ENCODE data around the gene CEND1.

CEND1 gene

DNA sequence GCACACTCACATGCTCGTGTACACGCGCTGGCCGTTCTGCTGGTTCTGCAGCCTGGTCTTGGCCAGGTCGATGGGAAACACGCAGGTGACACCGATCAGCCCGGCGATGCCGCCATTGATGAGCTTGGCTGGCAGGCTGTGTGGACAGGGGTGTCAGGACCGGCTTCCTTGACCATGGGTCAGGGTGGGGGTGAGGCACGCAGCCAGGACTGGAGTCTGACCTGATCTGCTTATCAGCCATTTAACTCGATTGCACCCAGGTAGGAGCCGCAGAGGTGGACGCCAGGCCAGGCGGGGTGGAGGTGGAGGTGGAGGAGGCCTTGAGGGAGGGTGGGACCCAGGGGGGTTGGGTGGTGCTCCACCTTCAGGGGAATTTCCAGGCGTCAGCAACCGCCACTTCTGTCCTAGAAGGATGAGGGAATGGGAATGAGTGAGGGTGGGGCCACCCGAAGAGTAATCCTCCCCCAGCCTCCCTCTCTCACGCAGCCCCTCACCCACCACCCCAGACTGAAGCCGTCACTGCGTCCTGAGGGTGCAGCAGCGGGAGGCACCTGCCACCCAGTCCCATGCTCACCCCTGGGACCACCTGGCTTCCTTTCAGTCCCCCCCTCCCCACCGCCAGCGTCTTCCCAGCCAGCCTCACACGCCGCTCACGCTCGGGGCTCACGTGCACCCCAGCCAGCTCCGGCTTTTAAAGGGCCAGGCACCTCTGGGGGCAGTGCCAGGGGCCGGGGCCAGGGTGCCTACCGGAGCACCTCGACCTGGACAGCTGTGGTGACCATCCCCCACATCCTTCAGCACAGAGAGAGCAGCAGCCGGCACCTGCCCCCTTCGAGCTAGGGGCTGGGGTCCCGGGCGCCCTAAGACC lies 5.1 kb upstream of the CEND1 start:
- WGBS, 2 experiments, result 88 to 90% methylated on average over 38 of the region's 38 CpGs
- H3K4me3 ChIP-seq (ENCODE audit: insufficient read depth, low read depth, low read length), result no peak overlapping the region
- H3K36me3 ChIP-seq (ENCODE audit: control insufficient read depth, insufficient read depth, low read length), result peaks cover 15% of the 10 kb centered on the region
- H3K27me3 ChIP-seq (ENCODE audit: control insufficient read depth, insufficient read depth, low read length, poor library complexity, severe bottlenecking), result no peaks in the 10 kb centered on the region
- H3K4me1 ChIP-seq (ENCODE audit: control insufficient read depth, insufficient read depth, low read length), result peaks cover 25% of the 10 kb centered on the region
- H3K9me3 ChIP-seq (ENCODE audit: control insufficient read depth, low read length), result no peaks in the 10 kb centered on the region
- no peak overlapping the region for H3K27ac ChIP-seq (ENCODE audit: insufficient read depth, low read depth, low read length, poor library complexity, severe bottlenecking)

DNA sequence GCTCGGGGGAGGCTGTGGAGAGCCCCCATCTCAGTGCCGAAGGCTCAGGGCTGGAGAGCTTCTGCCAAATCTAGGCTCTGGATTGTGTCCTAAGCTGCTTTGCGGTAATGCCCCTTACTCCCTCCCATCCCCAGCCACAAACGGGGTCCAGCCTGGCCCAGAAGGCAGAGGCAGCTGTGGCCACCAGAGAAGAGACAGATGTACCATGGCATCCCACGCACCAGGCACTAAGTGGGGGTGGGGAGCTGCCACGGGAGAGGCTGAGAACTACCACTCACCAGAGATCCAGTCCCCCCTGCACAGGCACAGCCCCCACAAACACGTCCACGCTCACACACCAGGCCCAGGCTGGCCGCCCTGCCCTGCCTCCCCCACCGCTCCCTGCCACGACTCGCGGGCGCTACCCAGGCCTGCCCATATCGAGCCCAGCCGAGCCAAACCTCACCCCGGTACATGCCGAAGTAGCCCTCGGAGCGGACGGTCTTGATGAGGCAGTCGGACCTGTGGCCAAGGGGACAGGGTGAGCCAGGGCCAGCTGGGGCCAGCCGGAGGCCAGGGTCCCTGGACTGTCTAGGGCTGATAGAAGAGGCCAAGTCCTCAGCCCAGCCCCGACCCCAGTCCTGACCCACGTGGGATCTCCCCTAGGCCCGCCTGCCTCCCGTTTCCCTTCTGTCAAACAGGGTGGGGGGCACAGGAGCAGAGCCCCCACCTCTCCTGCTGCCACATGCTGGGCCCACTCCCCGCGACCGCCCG lies 4.3 kb upstream of the CEND1 start:
- H3K4me1 ChIP-seq (ENCODE audit: control insufficient read depth, insufficient read depth, low read length), result peaks cover 25% of the 10 kb centered on the region
- H3K36me3 ChIP-seq (ENCODE audit: control insufficient read depth, insufficient read depth, low read length), result peaks cover 15% of the 10 kb centered on the region
- H3K9me3 ChIP-seq (ENCODE audit: control insufficient read depth, low read length), result no peaks in the 10 kb centered on the region
- H3K27me3 ChIP-seq (ENCODE audit: control insufficient read depth, insufficient read depth, low read length, poor library complexity, severe bottlenecking), result no peaks in the 10 kb centered on the region
- WGBS, 2 experiments, result 94 to 96% methylated on average over 31 of the region's 31 CpGs
- no peak overlapping the region for H3K4me3 ChIP-seq (ENCODE audit: insufficient read depth, low read depth, low read length)
- no peak overlapping the region for H3K27ac ChIP-seq (ENCODE audit: insufficient read depth, low read depth, low read length, poor library complexity, severe bottlenecking)

DNA sequence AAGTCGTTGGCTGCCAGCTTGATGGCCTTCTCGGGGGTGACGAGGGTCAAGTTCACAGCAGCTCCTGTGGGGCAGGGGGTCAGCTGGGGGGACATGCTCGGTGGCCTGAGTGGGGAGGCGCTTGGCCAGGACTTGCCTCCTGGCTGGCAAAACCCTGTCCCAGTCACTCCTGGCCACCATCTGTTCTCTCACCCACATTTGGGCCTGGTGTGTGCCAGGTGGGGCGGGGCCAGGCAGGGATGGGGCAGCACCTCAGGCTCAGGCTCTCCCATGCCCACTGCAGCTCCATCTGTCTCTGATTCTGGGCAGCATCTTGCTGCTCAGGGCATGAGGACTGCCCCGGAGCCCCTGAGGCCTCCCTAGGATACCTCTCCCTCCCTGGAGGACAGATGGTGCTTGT lies 3.7 kb upstream of the CEND1 start:
- H3K4me3 ChIP-seq (ENCODE audit: insufficient read depth, low read depth, low read length), result no peak overlapping the region
- WGBS, 2 experiments, result 87 to 88% methylated on average over 7 of the region's 7 CpGs
- H3K9me3 ChIP-seq (ENCODE audit: control insufficient read depth, low read length), result no peaks in the 10 kb centered on the region
- no peaks in the 10 kb centered on the region for H3K27me3 ChIP-seq (ENCODE audit: control insufficient read depth, insufficient read depth, low read length, poor library complexity, severe bottlenecking)
- no peak overlapping the region for H3K27ac ChIP-seq (ENCODE audit: insufficient read depth, low read depth, low read length, poor library complexity, severe bottlenecking)
- peaks cover 15% of the 10 kb centered on the region for H3K36me3 ChIP-seq (ENCODE audit: control insufficient read depth, insufficient read depth, low read length)
- H3K4me1 ChIP-seq (ENCODE audit: control insufficient read depth, insufficient read depth, low read length), result peaks cover 32% of the 10 kb centered on the region

DNA sequence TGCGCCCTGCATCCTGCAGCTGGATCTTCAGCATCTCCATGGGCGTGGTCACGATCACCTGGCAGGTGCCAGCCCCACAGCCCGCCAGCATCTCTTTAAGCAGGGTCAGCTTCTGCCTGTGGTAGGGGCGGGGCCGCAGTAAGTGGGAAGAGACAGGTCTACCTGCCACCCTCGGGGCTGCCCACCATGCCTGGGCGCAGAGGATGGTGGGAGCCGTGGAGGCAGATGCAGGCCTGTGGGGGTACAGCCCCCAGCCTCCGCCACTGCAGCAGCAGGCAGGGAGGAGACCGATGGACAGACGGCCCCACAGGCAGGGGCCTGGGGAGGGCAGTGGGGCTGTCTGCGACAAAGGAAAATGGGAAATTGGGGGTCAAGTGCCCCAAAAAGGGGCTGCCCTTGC lies 3.0 kb upstream of the CEND1 start:
- H3K9me3 ChIP-seq (ENCODE audit: control insufficient read depth, low read length), result no peaks in the 10 kb centered on the region
- H3K36me3 ChIP-seq (ENCODE audit: control insufficient read depth, insufficient read depth, low read length), result peaks cover 15% of the 10 kb centered on the region
- H3K4me3 ChIP-seq (ENCODE audit: insufficient read depth, low read depth, low read length), result no peak overlapping the region
- H3K27me3 ChIP-seq (ENCODE audit: control insufficient read depth, insufficient read depth, low read length, poor library complexity, severe bottlenecking), result no peaks in the 10 kb centered on the region
- WGBS, 2 experiments, result 95% methylated on average over 13 of the region's 13 CpGs
- peaks cover 35% of the 10 kb centered on the region for H3K4me1 ChIP-seq (ENCODE audit: control insufficient read depth, insufficient read depth, low read length)
- H3K27ac ChIP-seq (ENCODE audit: insufficient read depth, low read depth, low read length, poor library complexity, severe bottlenecking), result no peak overlapping the region

DNA sequence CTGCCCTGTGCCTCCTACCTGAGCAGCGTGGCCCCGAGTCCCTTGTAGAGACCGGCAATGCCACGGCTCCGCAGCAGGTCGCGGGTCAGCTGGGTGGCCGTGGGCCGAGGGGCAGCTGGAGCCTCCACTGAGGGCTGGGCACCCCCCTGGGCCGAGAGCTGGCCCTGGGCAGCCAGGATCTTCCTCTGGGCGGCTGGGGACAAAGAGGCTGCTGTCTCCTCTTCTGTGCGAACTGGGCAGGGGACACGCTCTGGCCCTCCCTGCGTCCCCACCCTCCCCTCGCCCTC lies 2.6 kb upstream of the CEND1 start:
- no peak overlapping the region for H3K4me3 ChIP-seq (ENCODE audit: insufficient read depth, low read depth, low read length)
- peaks cover 35% of the 10 kb centered on the region for H3K4me1 ChIP-seq (ENCODE audit: control insufficient read depth, insufficient read depth, low read length)
- no peaks in the 10 kb centered on the region for H3K9me3 ChIP-seq (ENCODE audit: control insufficient read depth, low read length)
- no peak overlapping the region for H3K27ac ChIP-seq (ENCODE audit: insufficient read depth, low read depth, low read length, poor library complexity, severe bottlenecking)
- 94 to 96% methylated on average over 15 of the region's 15 CpGs for WGBS, 2 experiments
- no peaks in the 10 kb centered on the region for H3K27me3 ChIP-seq (ENCODE audit: control insufficient read depth, insufficient read depth, low read length, poor library complexity, severe bottlenecking)
- peaks cover 15% of the 10 kb centered on the region for H3K36me3 ChIP-seq (ENCODE audit: control insufficient read depth, insufficient read depth, low read length)

DNA sequence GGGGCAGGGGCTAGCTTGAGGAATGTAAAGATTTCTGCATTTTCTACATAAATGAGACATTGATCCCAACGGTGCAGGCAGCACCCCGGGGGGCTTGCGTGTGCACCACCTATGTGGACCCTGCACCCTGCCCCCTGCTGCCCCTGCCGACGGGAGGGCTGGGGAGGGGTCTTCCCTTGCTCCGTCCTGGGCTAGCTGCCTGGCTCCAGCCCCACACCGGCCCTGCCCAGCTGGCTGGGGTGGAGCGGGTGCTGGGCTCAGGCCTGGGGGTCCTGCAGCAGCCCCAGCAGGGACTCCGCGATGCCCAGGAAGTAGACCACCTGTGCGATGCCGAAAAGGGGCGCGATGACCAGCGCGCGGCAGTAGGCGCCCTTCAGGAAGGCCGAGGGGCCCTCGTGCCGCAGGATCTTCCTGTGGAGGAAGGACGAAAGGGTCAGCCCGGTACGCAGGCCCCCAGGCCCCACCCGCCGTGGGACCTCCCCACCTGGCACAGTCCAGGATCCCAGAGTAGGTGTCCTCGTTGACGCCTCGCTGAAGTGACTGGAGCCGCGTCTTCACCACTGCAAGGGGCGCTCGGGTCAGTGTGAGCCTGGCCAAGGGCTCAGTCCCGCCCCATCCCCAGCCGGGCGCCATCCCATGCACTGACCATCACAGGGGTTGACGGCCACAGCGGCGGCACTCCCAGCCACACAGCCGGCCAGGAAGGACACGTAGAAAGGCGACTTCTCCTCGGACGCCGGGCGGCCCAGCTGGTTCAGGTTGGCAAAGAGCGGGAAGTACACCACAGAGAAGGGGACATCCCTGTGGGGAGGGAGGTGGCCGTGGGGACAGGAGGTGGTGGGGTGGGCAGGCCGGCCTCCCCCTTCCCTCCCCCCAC lies 2.0 kb upstream of the CEND1 start:
- Histone ChIP-seq H3K27ac (ENCODE audit: insufficient read depth, low read depth, low read length, poor library complexity, severe bottlenecking) (no peak overlapping the region), H3K36me3 (ENCODE audit: control insufficient read depth, insufficient read depth, low read length) (peaks cover 15% of the 10 kb centered on the region), H3K4me3 (ENCODE audit: insufficient read depth, low read depth, low read length) (no peak overlapping the region), H3K4me1 (ENCODE audit: control insufficient read depth, insufficient read depth, low read length) (peaks cover 34% of the 10 kb centered on the region), H3K9me3 (ENCODE audit: control insufficient read depth, low read length) (no peaks in the 10 kb centered on the region), H3K27me3 (ENCODE audit: control insufficient read depth, insufficient read depth, low read length, poor library complexity, severe bottlenecking) (no peaks in the 10 kb centered on the region)
- WGBS, 2 experiments, result 96% methylated on average over 49 of the region's 49 CpGs

DNA sequence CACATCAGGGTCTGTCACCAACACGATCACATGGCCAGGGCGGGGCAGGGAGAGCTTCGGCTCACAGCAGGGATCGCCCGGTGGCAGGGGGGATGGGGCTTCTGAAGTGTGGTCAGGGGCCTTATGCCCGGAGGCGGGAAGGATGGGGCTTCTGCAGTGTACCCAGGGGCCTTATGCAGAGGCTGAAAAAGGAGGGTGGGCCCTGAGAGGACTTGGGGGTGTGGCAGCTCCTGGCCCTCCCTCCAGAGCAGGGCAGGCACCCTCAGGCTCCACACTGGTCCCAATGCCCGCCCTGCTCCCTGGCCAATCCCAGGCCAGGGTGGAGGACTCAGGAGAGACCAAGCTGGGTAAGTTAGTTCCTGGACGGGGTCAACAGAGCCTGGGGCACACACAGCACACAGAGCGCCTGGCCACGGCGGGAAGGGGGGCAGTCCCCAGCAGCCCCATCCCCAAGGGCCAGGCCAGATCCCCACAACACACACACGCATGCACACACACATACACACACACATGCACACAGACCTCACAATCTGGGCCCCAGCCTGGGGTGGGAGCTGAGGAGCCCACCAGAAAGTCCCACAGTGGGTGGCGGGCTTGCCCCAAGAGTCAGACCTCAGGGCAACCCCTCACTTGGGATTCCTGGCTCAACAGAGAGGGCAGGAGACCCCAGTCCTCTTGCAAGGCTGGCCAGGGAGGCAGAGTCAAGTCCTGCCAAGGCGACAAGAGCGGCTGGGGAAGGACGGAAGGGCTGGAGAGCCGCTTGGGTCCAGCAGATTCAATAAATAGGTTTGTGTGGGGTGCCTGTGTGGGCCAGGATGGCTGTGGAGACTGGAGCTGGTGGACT lies 1.1 kb upstream of the CEND1 start:
- Histone ChIP-seq H3K36me3 (ENCODE audit: control insufficient read depth, insufficient read depth, low read length) (peaks cover 15% of the 10 kb centered on the region), H3K27me3 (ENCODE audit: control insufficient read depth, insufficient read depth, low read length, poor library complexity, severe bottlenecking) (no peaks in the 10 kb centered on the region), H3K4me1 (ENCODE audit: control insufficient read depth, insufficient read depth, low read length) (peaks cover 27% of the 10 kb centered on the region), H3K4me3 (ENCODE audit: insufficient read depth, low read depth, low read length) (no peak overlapping the region), H3K9me3 (ENCODE audit: control insufficient read depth, low read length) (no peaks in the 10 kb centered on the region), H3K27ac (ENCODE audit: insufficient read depth, low read depth, low read length, poor library complexity, severe bottlenecking) (no peak overlapping the region)
- 60 to 61% methylated on average over 18 of the region's 18 CpGs for WGBS, 2 experiments

DNA sequence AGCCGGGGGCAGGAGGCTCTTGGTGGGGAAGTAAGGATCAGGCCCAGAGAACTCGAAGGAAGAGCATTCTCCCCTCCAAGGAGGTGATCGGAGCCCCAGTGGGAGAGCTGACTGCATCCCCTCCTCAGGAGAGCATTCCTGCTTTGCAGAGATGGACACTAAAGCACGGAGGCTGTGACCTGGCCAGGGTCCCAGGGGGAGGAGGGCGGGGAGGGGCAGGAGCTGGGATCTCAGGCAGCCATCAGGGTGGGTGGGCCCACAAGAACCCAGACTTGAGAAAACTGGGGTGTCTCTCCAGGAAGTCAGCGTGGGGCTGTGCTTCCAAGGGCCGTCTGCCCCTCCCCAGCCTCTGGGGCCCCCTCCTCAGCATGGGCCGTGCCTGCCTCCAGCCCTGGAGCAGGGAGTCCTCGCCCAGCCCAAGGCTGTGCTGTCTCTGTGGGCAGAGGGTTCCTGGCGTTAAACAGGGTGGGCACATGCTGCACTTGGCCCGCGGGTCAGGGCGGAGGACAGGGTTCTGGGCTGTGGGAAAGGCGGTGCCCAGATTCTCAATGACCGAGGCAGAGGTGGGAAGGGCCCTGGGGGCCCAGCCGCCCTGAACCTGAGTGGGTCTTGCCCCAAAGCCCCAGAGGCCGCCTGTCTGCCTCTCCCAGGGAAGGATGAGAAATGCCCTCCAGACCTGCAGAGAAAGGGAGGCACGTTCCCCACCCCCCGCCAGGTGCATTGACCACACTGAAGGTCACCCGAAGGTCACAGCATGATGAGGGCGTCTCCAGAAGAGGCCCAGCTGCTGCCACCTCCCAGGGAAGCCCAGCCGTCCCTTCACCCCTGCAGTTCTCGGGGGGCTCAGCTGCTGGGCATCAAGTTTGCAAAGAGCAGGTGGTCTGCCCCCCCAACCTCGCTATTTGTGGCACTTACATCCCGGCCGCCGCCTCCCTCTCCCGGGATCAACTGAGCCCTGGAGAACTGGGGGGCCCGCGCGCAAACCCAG lies 643 bp downstream of the CEND1 start:
- 71 to 74% methylated on average over 31 of the region's 31 CpGs for WGBS, 2 experiments
- H3K27me3 ChIP-seq (ENCODE audit: control insufficient read depth, insufficient read depth, low read length, poor library complexity, severe bottlenecking), result no peaks in the 10 kb centered on the region
- no peak overlapping the region for H3K4me3 ChIP-seq (ENCODE audit: insufficient read depth, low read depth, low read length)
- peaks cover 21% of the 10 kb centered on the region for H3K4me1 ChIP-seq (ENCODE audit: control insufficient read depth, insufficient read depth, low read length)
- no peaks in the 10 kb centered on the region for H3K9me3 ChIP-seq (ENCODE audit: control insufficient read depth, low read length)
- H3K36me3 ChIP-seq (ENCODE audit: control insufficient read depth, insufficient read depth, low read length), result peaks cover 15% of the 10 kb centered on the region
- H3K27ac ChIP-seq (ENCODE audit: insufficient read depth, low read depth, low read length, poor library complexity, severe bottlenecking), result no peak overlapping the region
